MM.1S (cell line): ENCODE measurements around the gene UBE2S.

Source experiments
- CTCF ChIP-seq: fragments of 300-600 bp; sonication (generic); IDR thresholded peaks from 2 replicates; pipeline ENCODE4 v1.5.1; 2016; ENCODE audit warnings: antibody characterized with exemption, low read length, mixed read lengths
- EZH2 ChIP-seq: fragments of 300-600 bp; sonication (generic); optimal IDR thresholded peaks from 2 replicates; pipeline ENCODE3; 2017; ENCODE audit warnings: low read depth, mild to moderate bottlenecking, antibody characterized with exemption, low read length, mixed read lengths
- EZH2phosphoT487 ChIP-seq: fragments of 300-600 bp; sonication (generic); IDR thresholded peaks from 2 replicates; pipeline ENCODE4 v1.6.1; 2018; ENCODE audit warnings: antibody characterized with exemption, low read length

- TF ChIP-seq CTCF (no peak), EZH2 (no peak), EZH2phosphoT487 (no peak)
Measured at GRCh38 chr19:55419624-55420236, 12.1 kb upstream of the UBE2S start.
